Measurements from ENCODE around the gene HCRTR1. TPM values are rescaled to one million over a fixed set of nuclear protein-coding genes. Genes with fewer than 3 reads are reported as not detected.

The HCRTR1 gene
- total RNA-seq, 2 donors from 2014 or later: 0.14 TPM; not detected in 1

DNA sequence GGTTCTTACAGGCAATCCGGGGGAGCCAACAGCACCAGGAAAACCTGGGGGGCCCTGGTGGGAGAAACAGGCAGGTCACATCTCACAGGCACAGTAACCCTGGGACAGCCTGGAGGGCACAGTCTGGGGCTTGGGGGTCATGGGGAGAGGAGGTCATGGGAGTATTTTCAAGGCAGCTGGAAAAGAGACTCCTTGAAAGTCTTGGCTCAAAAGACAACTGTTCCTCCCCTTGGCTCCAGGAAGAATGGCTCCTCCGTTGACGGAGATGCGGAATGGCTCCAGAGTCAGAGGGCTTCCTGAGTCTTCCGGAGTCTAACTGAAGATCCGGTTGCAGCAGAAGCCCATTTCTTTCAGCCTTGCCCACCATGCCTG is 53.1 kb downstream of the HCRTR1 start:
- ATAC-seq (no peak), DNase-seq (no peak)
- intact Hi-C loops (cut with DNase I, micrococcal nuclease): no loop called here

- ATAC-seq: no peak
- intact Hi-C loops (cut with DNase I, micrococcal nuclease): no loop called here
- DNase-seq: no peak
These were observed 53.7 kb downstream of the HCRTR1 start for GRCh38 chr1:31671147-31671546.

DNA sequence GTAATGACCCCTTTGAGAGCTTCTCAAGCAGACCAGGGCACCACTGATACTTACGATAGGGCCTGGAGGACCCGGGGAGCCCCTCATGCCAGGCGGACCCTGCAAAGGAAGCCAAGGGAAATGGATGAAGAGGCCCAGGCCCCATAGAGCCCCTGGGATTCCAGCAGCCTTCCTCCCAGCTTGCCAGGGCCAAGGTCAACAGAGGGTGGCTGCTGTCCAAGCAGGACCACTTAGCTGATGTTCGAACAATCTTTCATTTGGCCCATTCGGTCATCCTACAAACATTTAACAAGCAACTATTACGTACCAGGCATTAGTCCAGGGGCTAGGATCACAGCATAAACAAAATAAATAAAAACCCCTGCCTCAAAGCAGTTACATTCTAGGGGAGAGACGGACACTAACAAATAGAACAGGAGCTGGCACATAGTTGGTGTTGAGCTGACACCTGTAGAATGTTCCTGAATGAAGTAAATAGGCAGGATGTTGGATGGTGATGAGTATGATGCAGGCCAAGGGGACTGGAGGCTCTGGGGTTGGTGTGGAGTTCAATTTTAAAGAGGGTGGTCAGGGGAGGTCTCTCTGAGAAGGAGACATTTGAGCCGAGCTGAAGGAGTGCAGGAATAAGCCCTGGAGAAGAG is 54.2 kb downstream of the HCRTR1 start:
- intact Hi-C loops (cut with DNase I, micrococcal nuclease): no loop called here
- ATAC-seq: no peak
- DNase-seq: no peak

DNA sequence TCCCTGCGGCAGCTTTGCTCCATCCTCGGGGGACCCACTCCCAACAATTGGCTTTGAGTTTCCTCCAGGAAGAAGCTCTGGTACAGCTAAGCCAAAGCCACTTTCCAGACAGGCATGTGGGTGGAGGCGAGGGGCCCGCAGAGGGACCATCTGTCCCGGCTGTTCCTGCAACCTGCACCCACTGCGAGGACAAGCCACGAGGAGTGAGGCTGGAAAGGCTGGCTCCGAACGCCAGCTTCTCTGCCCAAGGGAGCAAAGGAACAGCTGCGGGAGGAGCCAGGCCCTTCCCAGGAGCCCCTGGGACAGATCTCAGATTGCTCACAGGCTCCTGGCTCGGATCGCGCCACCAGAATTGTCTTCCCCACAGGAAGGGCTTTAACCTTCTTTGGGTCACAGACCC is 55.5 kb downstream of the HCRTR1 start:
- intact Hi-C loops (cut with DNase I, micrococcal nuclease): no loop called here
- ATAC-seq (no peak), DNase-seq (peak in 1 of 2 donors; percentile 35)

DNA sequence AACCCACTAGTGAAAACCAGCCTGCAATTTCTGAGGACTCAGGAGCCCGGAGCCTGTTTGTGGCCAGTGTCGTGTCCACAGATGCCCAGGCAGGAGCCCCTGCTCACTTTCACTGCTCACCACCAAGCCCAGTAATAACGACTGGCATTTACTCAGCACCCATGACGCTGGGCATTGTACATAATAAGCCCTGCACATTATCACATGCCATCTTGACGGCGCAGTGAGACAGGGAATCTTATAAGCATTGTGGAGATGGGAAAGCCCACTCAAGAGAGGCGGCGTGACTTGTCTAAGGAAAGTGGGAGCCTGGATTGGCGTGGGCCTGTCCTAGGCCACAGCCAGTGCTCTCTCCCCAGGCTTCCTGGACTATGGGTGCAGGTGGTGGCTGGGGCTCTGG is 55.9 kb downstream of the HCRTR1 start:
- intact Hi-C loops (cut with DNase I, micrococcal nuclease): no loop called here
- ATAC-seq: no peak
- no peak for DNase-seq

DNA sequence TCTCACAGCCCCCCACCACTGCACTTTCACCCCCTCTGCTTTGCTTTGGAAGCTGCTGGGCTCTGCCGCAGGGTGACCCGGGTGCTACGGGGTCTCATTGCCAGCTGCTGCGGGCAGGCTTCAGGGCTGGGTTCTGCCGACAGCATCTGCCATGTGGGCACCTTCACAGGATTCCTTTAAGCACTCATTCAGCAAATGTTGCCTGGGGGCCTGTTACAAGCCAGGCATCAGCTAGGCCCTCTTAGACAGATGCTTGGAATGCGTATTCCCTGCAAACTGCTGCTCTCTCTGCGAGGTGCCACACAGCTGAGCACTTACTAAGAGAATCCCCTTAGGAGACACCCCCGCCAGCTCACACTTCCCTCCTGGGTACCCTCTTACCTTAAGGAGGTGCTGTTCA is 57.1 kb downstream of the HCRTR1 start:
- intact Hi-C loops (cut with DNase I, micrococcal nuclease): no loop called here
- DNase-seq: no peak
- no peak for ATAC-seq

- ATAC-seq: no peak
- intact Hi-C loops (cut with DNase I, micrococcal nuclease): no loop called here
- no peak for DNase-seq
These were observed 57.7 kb downstream of the HCRTR1 start for GRCh38 chr1:31675161-31675560.

GRCh38 chr1:31675756-31676155 is 58.3 kb downstream of the HCRTR1 start:
- DNase-seq (no peak), ATAC-seq (no peak)
- intact Hi-C loops (cut with DNase I, micrococcal nuclease): no loop called here

Other genes starting within 250 kb of the HCRTR1 start
- gene FABP3, start 244.6 kb upstream of the HCRTR1 start, total RNA-seq: 1 to 10 TPM; 1.9 to 4.8 TPM
- 100 to 1,000 TPM; 274 to 381 TPM for gene SERINC2, start 204.5 kb upstream of the HCRTR1 start, total RNA-seq
- 100 to 1,000 TPM; 135 to 139 TPM for gene TINAGL1, start 41.2 kb upstream of the HCRTR1 start, total RNA-seq
- gene PEF1, start 27.2 kb downstream of the HCRTR1 start, total RNA-seq: 10 to 100 TPM; 47.2 to 57.2 TPM
- gene COL16A1, start 86.3 kb downstream of the HCRTR1 start, total RNA-seq: 10 to 100 TPM; 15.7 to 23.3 TPM
- gene ADGRB2, start 146.7 kb downstream of the HCRTR1 start, total RNA-seq: under 1 TPM; 0.79 to 0.89 TPM
- gene SPOCD1, start 198.3 kb downstream of the HCRTR1 start, total RNA-seq: under 1 TPM; 0.45 to 0.79 TPM